ENCODE measurements around the gene EMCN. TPM values are rescaled to one million over a fixed set of nuclear protein-coding genes. Genes with fewer than 3 reads are reported as not detected.

The EMCN gene
- total and polyA plus RNA-seq, 2 donors from 2014 or later: 48.1 to 140 TPM

GRCh38 chr4:100489305-100489704 lies 28.5 kb downstream of the EMCN start:
- H3K27ac ChIP-seq (ENCODE audit: low read depth in 2 of 2, low read length in 2 of 2): no peak overlapping the region
- intact Hi-C loops (cut with DNase I): no loop called here
- DNase-seq (no peak), FAIRE-seq (no peak)
- H3K36me3 ChIP-seq (ENCODE audit: control insufficient read depth in 2 of 3, insufficient read depth in 3 of 3, low read length in 3 of 3): no peaks in the 10 kb centered on the region
- no peak for TF ChIP-seq CTCF (IDR thresholded peaks at IDR 0.05; ENCODE audit: borderline replicate concordance, extremely low read depth, insufficient read depth)
- H3K9ac ChIP-seq (ENCODE audit: low read length in 3 of 3): no peak overlapping the region
- H3K27me3 ChIP-seq (ENCODE audit: control insufficient read depth, insufficient read depth, low read length): no peaks in the 10 kb centered on the region
- no peaks in the 10 kb centered on the region for H3K4me1 ChIP-seq (ENCODE audit: control insufficient read depth in 2 of 3, insufficient read depth in 2 of 3, low read depth in 1 of 3, low read length in 3 of 3)
- peaks cover 0 to 7% (median 0%) of the 10 kb centered on the region in 3 donors for H3K9me3 ChIP-seq (ENCODE audit: control insufficient read depth in 2 of 3, insufficient read depth in 1 of 3, low read length in 3 of 3)
- H3K4me3 ChIP-seq (ENCODE audit: low read length in 3 of 3): no peak overlapping the region

GRCh38 chr4:100486496-100486895 lies 31.3 kb downstream of the EMCN start:
- no peaks in the 10 kb centered on the region for H3K36me3 ChIP-seq (ENCODE audit: control insufficient read depth in 2 of 3, insufficient read depth in 3 of 3, low read length in 3 of 3)
- H3K27me3 ChIP-seq (ENCODE audit: control insufficient read depth, insufficient read depth, low read length): no peaks in the 10 kb centered on the region
- no peak for FAIRE-seq
- no peak overlapping the region for H3K9ac ChIP-seq (ENCODE audit: low read length in 3 of 3)
- intact Hi-C loops (cut with DNase I): no loop called here
- no peak for TF ChIP-seq CTCF (IDR thresholded peaks at IDR 0.05; ENCODE audit: borderline replicate concordance, extremely low read depth, insufficient read depth)
- no peak overlapping the region for H3K4me3 ChIP-seq (ENCODE audit: low read length in 3 of 3)
- no peak overlapping the region for H3K27ac ChIP-seq (ENCODE audit: low read depth in 2 of 2, low read length in 2 of 2)
- peaks cover 0 to 3% (median 0%) of the 10 kb centered on the region in 3 donors for H3K9me3 ChIP-seq (ENCODE audit: control insufficient read depth in 2 of 3, insufficient read depth in 1 of 3, low read length in 3 of 3)
- H3K4me1 ChIP-seq (ENCODE audit: control insufficient read depth in 2 of 3, insufficient read depth in 2 of 3, low read depth in 1 of 3, low read length in 3 of 3): no peaks in the 10 kb centered on the region
- no peak for DNase-seq

- Histone ChIP-seq H3K27me3 (ENCODE audit: control insufficient read depth, insufficient read depth, low read length) (no peaks in the 10 kb centered on the region), H3K9ac (ENCODE audit: low read length in 3 of 3) (no peak overlapping the region), H3K4me1 (ENCODE audit: control insufficient read depth in 2 of 3, insufficient read depth in 2 of 3, low read depth in 1 of 3, low read length in 3 of 3) (no peaks in the 10 kb centered on the region), H3K9me3 (ENCODE audit: control insufficient read depth in 2 of 3, insufficient read depth in 1 of 3, low read length in 3 of 3) (no peaks in the 10 kb centered on the region), H3K27ac (ENCODE audit: low read depth in 2 of 2, low read length in 2 of 2) (no peak overlapping the region), H3K4me3 (ENCODE audit: low read length in 3 of 3) (no peak overlapping the region), H3K36me3 (ENCODE audit: control insufficient read depth in 2 of 3, insufficient read depth in 3 of 3, low read length in 3 of 3) (peaks cover 0 to 3% (median 0%) of the 10 kb centered on the region in 3 donors)
- no peak for DNase-seq
- intact Hi-C loops (cut with DNase I): no loop called here
- no peak for TF ChIP-seq CTCF (IDR thresholded peaks at IDR 0.05; ENCODE audit: borderline replicate concordance, extremely low read depth, insufficient read depth)
- FAIRE-seq: no peak
Observed at GRCh38 chr4:100483796-100484195, 34.0 kb downstream of the EMCN start.

GRCh38 chr4:100479971-100480370 lies 37.9 kb downstream of the EMCN start:
- Histone ChIP-seq H3K27me3 (ENCODE audit: control insufficient read depth, insufficient read depth, low read length) (no peaks in the 10 kb centered on the region), H3K9me3 (ENCODE audit: control insufficient read depth in 2 of 3, insufficient read depth in 1 of 3, low read length in 3 of 3) (no peaks in the 10 kb centered on the region), H3K36me3 (ENCODE audit: control insufficient read depth in 2 of 3, insufficient read depth in 3 of 3, low read length in 3 of 3) (peaks cover 0 to 3% (median 0%) of the 10 kb centered on the region in 3 donors), H3K9ac (ENCODE audit: low read length in 3 of 3) (no peak overlapping the region), H3K4me1 (ENCODE audit: control insufficient read depth in 2 of 3, insufficient read depth in 2 of 3, low read depth in 1 of 3, low read length in 3 of 3) (no peaks in the 10 kb centered on the region), H3K27ac (ENCODE audit: low read depth in 2 of 2, low read length in 2 of 2) (no peak overlapping the region), H3K4me3 (ENCODE audit: low read length in 3 of 3) (no peak overlapping the region)
- FAIRE-seq (no peak), DNase-seq (no peak)
- intact Hi-C loops (cut with DNase I): no loop called here
- TF ChIP-seq CTCF (IDR thresholded peaks at IDR 0.05; ENCODE audit: borderline replicate concordance, extremely low read depth, insufficient read depth): no peak

Data from kidney (tissue), 14 donors.